ENCODE data around the gene ITPR1. TPM values are rescaled to one million over a fixed set of nuclear protein-coding genes. Genes with fewer than 3 reads are reported as not detected.
A peak's percentile ranks its signal among the peaks of the same experiment; 100 is the strongest.

ITPR1 gene
- total and polyA plus RNA-seq, 5 experiments from 2014 or later = 8.3 to 80.4 (median 10.6) TPM

DNA sequence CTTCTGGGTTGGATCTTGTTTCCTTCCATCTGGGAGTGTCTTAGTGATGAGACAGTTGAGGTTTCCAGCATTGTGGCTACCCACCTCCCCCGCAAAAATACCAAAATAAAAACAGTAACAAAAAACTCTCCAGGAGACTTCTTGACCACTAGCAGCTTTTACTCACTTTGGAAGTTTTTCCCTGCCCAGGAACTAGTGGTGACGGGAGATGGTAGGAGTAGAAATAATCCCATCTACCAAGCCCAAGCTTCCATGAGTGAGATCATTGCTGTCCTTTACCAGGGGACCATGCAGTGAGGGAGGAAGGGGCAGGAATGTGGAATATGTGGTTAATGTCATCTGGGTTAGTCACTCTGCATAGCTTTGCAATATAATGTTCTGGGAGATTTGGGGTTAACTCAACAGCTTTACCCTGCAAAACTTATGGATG lies 187.7 kb downstream of the ITPR1 start:
- ATAC-seq = no peak
- H3K27ac Mint-ChIP-seq = no peak overlapping the region
- no peaks in the 10 kb centered on the region for H3K9me3 Mint-ChIP-seq
- POLR2A ChIA-PET = no interaction called here
- H3K36me3 Mint-ChIP-seq = peaks cover 15 to 93% (median 47%) of the 10 kb centered on the region in 3 donors
- H3K4me1 Mint-ChIP-seq = peaks cover 0 to 6% (median 3%) of the 10 kb centered on the region in 4 donors
- no peak overlapping the region for H3K4me3 Mint-ChIP-seq
- no peaks in the 10 kb centered on the region for H3K27me3 Mint-ChIP-seq
- no peak for DNase-seq

DNA sequence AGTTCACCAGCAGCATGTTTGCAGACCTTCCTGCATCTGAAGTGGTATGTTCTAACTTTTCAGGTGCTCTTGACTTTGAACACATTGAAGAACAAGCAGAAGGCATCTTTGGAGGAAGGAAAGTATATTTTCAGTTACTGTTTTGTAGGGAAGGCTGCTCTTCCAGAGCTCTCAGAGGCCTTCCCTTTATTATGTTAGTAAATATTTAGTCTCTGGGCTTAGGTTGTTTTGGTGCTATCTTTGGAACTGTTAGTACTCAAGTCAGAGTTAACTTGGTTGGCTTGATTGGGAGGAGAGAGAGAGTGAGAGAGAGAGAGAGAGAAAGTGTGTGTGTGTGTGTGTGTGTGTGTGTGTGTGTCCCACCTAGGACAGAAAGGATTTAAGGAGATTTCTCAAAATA lies 188.2 kb downstream of the ITPR1 start:
- peaks cover 0 to 6% (median 3%) of the 10 kb centered on the region in 4 donors for H3K4me1 Mint-ChIP-seq
- H3K4me3 Mint-ChIP-seq = no peak overlapping the region
- peaks cover 19 to 93% (median 51%) of the 10 kb centered on the region in 3 donors for H3K36me3 Mint-ChIP-seq
- peak overlapping the region in 2 of 10 donors; percentile 8 to 12 for H3K27ac Mint-ChIP-seq
- no peaks in the 10 kb centered on the region for H3K9me3 Mint-ChIP-seq
- ATAC-seq = no peak
- no peak for DNase-seq
- POLR2A ChIA-PET = no interaction called here
- H3K27me3 Mint-ChIP-seq = no peaks in the 10 kb centered on the region

DNA sequence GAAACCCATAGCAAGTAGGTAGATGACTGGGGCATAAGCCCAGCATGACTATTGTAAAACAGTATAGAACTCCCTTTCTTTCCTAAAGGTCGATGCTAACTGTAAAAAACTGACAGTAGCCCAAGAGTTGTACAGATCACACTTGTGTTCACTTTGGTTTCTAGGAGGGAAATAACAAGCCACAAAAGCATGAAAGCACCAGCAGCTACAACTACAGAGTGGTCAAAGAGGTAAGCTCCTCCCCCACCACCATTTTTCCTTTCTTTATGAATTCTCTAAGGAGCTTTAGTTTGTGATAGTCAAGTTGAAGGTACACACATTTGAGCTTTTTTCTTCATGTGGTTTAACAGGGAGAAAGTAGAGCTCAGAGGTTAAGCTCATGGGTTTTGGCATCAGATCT lies 191.0 kb downstream of the ITPR1 start:
- ATAC-seq = no peak
- no peaks in the 10 kb centered on the region for H3K27me3 Mint-ChIP-seq
- POLR2A ChIA-PET = no interaction called here
- no peak for DNase-seq
- H3K27ac Mint-ChIP-seq = no peak overlapping the region
- peaks cover 0 to 6% (median 3%) of the 10 kb centered on the region in 9 donors for H3K9me3 Mint-ChIP-seq
- H3K4me3 Mint-ChIP-seq = no peak overlapping the region
- H3K4me1 Mint-ChIP-seq = peaks cover 0 to 6% (median 3%) of the 10 kb centered on the region in 4 donors
- peaks cover 42 to 93% (median 60%) of the 10 kb centered on the region in 3 donors for H3K36me3 Mint-ChIP-seq

DNA sequence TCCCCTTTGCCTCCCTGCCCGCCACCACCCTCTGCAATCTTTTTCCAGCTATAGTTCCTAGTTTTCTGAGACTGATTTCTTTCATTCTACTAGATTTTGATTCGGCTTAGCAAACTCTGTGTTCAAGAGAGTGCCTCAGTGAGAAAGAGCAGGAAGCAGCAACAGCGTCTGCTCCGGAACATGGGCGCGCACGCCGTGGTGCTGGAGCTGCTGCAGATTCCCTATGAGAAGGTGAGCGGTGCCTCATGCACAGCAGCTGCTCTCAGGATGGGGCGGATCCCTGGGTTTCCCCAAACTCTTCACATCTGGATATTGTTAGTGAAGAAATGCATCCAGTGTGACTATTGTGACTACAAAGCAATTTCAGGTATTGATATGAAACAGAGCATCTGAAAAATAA lies 191.8 kb downstream of the ITPR1 start:
- DNase-seq = no peak
- ATAC-seq = no peak
- Mint-ChIP-seq H3K4me3 (no peak overlapping the region), H3K27ac (no peak overlapping the region), H3K4me1 (peaks cover 0 to 6% (median 2%) of the 10 kb centered on the region in 4 donors), H3K27me3 (no peaks in the 10 kb centered on the region), H3K9me3 (peaks cover 0 to 11% (median 6%) of the 10 kb centered on the region in 9 donors), H3K36me3 (peaks cover 49 to 94% (median 68%) of the 10 kb centered on the region in 3 donors)
- POLR2A ChIA-PET = no interaction called here

DNA sequence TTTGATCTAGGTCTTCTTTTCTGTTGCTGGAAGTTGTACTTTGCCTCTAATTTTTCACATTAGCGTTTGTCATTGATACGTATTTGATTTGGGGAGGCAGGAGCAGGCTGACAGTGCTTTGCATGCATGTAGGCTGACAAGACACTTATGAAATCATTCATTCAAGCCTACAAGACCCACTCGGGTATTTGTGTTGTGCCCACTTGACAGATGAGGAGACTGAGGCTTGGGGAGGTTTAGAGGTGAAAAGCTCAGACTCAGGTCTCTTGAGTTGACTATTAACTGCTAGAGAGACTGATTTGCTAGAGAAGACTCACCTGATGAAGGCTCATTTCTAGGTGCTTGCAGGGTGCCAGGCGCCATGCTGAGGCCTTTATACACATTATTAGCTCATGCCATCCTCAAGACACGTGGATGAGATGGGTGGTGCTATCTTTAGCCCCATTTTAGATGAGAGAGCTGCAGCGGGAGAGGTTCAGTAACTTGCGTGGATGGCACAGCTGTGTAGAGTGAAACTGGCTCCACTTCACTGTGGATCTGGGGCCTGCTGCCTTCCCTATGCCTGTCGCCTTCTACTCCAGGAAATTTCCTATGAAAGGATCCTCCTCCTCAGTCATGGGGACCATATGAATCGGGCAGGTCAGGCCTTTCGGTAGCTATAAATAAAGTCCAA lies 192.7 kb downstream of the ITPR1 start:
- Mint-ChIP-seq H3K4me3 (peak overlapping the region in 1 of 10 donors; percentile 39), H3K4me1 (peaks cover 0 to 6% (median 2%) of the 10 kb centered on the region in 4 donors), H3K27me3 (no peaks in the 10 kb centered on the region), H3K27ac (no peak overlapping the region), H3K9me3 (peaks cover 0 to 11% (median 6%) of the 10 kb centered on the region in 9 donors), H3K36me3 (peaks cover 49 to 94% (median 69%) of the 10 kb centered on the region in 3 donors)
- ATAC-seq (no peak), DNase-seq (no peak)
- POLR2A ChIA-PET = no interaction called here

DNA sequence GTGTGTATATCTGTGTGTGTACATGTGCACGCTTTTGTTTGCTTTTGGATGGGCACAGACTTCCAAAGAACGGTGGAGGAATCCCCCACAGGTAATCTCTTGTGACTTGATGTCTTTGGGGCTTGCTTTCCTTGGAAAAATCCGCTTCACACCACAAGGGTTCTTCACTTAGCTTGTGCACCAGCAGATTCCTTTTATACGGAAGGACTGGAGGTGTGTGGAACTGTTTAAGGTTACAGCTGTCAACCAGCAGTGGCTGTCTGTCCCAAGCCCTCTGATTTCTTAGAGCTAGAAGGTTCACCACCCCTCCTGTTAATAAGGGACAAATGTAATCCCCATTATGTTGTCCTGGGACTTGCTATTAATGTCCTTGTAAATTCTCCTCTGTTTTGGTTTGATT lies 193.5 kb downstream of the ITPR1 start:
- Mint-ChIP-seq H3K9me3 (peaks cover 0 to 11% (median 6%) of the 10 kb centered on the region in 9 donors), H3K27ac (no peak overlapping the region), H3K4me3 (no peak overlapping the region), H3K4me1 (peaks cover 0 to 6% (median under 1%) of the 10 kb centered on the region in 4 donors), H3K27me3 (no peaks in the 10 kb centered on the region), H3K36me3 (peaks cover 49 to 94% (median 71%) of the 10 kb centered on the region in 3 donors)
- no peak for ATAC-seq
- DNase-seq = no peak
- POLR2A ChIA-PET = no interaction called here

DNA sequence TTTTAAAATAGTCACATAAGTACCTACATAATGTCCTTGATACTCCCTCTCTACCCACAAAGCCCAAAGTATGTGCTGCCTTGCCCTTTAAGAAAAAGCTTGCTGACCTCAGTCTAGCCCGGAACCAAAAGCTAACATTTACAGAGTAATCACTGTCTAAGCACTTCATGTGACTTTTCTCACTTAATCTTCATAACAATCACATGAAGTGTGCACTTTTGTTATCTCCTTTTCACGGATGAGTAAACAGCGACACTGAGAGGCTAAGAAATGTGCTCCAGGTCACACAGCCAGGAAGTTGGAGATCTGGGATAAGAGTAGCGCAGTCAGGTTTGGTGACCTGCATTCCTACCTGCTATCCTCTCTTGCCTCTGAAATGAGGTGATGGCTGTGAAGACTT lies 194.0 kb downstream of the ITPR1 start:
- Mint-ChIP-seq H3K4me1 (peaks cover 0 to 6% (median under 1%) of the 10 kb centered on the region in 4 donors), H3K4me3 (no peak overlapping the region), H3K27me3 (no peaks in the 10 kb centered on the region), H3K27ac (peak overlapping the region in 1 of 10 donors; percentile 45), H3K36me3 (peaks cover 49 to 95% (median 73%) of the 10 kb centered on the region in 3 donors), H3K9me3 (peaks cover 0 to 11% (median 6%) of the 10 kb centered on the region in 9 donors)
- ATAC-seq (no peak), DNase-seq (no peak)
- POLR2A ChIA-PET = no interaction called here

DNA sequence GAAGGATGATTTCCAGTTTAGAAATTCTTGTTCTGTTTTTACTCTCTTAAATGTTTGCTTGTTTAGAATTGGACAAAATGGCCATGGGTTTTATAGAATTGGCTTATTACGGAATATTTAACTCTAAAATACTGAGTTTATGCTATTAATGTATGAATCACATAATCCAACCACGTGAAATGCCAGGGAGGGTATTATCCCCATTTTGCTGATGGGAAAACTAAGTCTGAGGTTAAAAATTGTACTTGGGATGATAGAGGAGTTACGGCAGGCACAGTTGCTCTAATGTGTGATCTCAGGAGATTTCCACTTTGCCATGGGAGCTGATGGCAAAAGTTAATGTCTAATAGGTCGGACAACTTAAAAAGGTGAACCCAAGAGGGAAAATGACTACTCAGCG lies 194.4 kb downstream of the ITPR1 start:
- POLR2A ChIA-PET = no interaction called here
- no peaks in the 10 kb centered on the region for H3K27me3 Mint-ChIP-seq
- peaks cover 46 to 95% (median 72%) of the 10 kb centered on the region in 3 donors for H3K36me3 Mint-ChIP-seq
- H3K9me3 Mint-ChIP-seq = peaks cover 0 to 11% (median 6%) of the 10 kb centered on the region in 9 donors
- ATAC-seq (no peak), DNase-seq (no peak)
- peaks cover 0 to 6% (median under 1%) of the 10 kb centered on the region in 4 donors for H3K4me1 Mint-ChIP-seq
- no peak overlapping the region for H3K4me3 Mint-ChIP-seq
- no peak overlapping the region for H3K27ac Mint-ChIP-seq

DNA sequence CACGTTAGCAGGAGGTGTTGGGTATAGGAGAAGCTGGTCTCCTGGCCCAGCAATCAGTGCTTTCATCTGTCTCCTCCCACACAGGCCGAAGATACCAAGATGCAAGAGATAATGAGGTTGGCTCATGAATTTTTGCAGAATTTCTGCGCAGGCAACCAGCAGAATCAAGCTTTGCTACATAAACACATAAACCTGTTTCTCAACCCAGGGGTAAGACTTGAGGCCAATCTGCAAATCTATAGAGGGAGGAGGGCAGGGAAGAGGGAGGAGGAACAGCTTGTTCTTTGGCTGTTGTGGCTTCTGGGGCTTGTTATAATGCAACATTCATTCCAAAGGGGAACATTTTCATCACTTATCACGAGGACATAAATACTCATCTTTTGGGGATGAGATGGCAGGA lies 195.3 kb downstream of the ITPR1 start:
- H3K9me3 Mint-ChIP-seq = peaks cover 0 to 11% (median 6%) of the 10 kb centered on the region in 9 donors
- H3K27ac Mint-ChIP-seq = peak overlapping the region in 2 of 10 donors; percentile 34 to 87
- peaks cover 44 to 94% (median 68%) of the 10 kb centered on the region in 3 donors for H3K36me3 Mint-ChIP-seq
- no peaks in the 10 kb centered on the region for H3K27me3 Mint-ChIP-seq
- DNase-seq (no peak), ATAC-seq (no peak)
- H3K4me3 Mint-ChIP-seq = no peak overlapping the region
- POLR2A ChIA-PET = no interaction called here
- H3K4me1 Mint-ChIP-seq = peaks cover 0 to 6% (median under 1%) of the 10 kb centered on the region in 4 donors

DNA sequence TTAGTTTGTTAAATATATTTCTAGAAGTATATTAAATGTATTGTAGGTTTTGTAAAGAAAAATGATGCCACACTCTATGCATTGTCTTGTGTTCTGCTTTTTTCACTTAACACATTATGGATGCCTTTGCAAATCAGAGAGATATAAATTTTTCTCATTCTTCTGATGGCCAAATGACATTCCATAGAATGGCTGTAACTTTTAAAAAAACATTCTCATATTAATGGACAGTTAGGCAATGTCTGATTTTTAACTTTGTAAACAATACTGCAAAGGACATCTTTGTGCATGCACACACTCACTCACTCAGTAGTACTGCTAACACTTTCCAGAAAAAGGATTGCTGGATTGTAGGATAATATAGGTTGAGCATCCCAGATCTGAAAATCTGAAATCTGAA lies 195.9 kb downstream of the ITPR1 start:
- Mint-ChIP-seq H3K4me3 (no peak overlapping the region), H3K4me1 (peaks cover 0 to 2% (median under 1%) of the 10 kb centered on the region in 4 donors), H3K27ac (no peak overlapping the region), H3K9me3 (peaks cover 0 to 11% (median 6%) of the 10 kb centered on the region in 9 donors), H3K27me3 (no peaks in the 10 kb centered on the region), H3K36me3 (peaks cover 44 to 94% (median 67%) of the 10 kb centered on the region in 3 donors)
- DNase-seq = no peak
- no peak for ATAC-seq
- POLR2A ChIA-PET = no interaction called here

DNA sequence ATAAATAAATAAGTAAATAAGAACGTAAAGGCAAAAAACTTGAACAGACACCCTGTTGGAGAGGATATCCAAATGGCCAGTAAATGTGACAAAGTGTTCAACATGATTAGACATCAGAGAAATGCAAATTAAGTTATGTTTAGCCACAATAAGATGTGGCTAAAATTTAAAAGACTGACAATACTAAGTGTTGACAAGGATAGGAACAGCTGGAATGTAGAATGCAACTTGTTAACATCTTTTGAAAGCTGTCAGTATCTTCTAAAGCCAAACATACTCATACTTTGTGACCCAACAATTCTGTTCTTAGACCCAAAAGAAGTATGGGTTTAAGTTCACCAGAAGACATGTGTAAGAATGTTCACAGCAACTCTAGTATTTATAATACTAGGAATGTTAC lies 197.1 kb downstream of the ITPR1 start:
- no peak overlapping the region for H3K4me3 Mint-ChIP-seq
- H3K4me1 Mint-ChIP-seq = no peaks in the 10 kb centered on the region
- H3K9me3 Mint-ChIP-seq = peaks cover 0 to 11% (median 6%) of the 10 kb centered on the region in 9 donors
- no peak overlapping the region for H3K27ac Mint-ChIP-seq
- POLR2A ChIA-PET = no interaction called here
- no peaks in the 10 kb centered on the region for H3K27me3 Mint-ChIP-seq
- DNase-seq = no peak
- peaks cover 41 to 91% (median 62%) of the 10 kb centered on the region in 3 donors for H3K36me3 Mint-ChIP-seq
- no peak for ATAC-seq

DNA sequence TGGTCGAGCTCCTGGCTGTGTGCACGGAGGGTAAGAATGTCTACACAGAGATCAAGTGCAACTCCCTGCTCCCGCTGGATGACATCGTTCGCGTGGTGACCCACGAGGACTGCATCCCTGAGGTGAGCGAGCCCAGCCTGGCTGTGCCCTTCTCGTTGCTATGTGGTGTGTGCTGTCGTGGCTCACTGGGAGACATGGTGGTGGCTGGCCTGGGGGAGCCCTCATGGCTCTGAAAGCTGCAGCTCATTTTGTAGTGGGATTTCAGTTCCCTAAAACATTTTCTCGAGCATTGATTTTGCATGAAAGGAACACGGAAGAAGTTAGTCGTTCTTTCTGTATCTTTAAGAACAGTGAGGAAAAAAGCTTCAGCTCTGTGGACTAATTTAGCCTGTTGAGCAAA lies 200.5 kb downstream of the ITPR1 start:
- ATAC-seq = no peak
- DNase-seq = no peak
- H3K9me3 Mint-ChIP-seq = peaks cover 0 to 6% (median 3%) of the 10 kb centered on the region in 9 donors
- peaks cover 13 to 90% (median 36%) of the 10 kb centered on the region in 3 donors for H3K36me3 Mint-ChIP-seq
- no peak overlapping the region for H3K4me3 Mint-ChIP-seq
- no peaks in the 10 kb centered on the region for H3K27me3 Mint-ChIP-seq
- no peak overlapping the region for H3K27ac Mint-ChIP-seq
- no peaks in the 10 kb centered on the region for H3K4me1 Mint-ChIP-seq
- POLR2A ChIA-PET = no interaction called here

DNA sequence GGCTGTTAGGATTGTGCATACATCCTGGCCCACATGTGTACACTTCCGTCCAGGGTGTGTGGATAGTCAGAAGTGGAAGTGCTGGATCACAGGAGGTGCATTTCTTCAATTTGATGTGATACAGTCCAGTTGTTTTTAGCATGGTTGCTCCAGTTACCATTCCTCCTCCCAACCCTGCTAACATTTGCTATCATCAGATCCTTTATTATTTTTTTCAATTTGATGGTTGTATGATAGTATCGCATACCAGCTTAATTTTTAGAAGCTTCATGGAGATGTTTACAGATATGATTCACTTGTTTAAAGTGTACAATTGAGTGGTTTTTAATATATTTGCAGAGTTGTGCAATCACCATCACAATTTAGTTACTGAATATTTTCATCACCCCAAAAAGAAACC lies 202.7 kb downstream of the ITPR1 start:
- ATAC-seq (no peak), DNase-seq (no peak)
- no peaks in the 10 kb centered on the region for H3K9me3 Mint-ChIP-seq
- H3K4me3 Mint-ChIP-seq = no peak overlapping the region
- POLR2A ChIA-PET = no interaction called here
- no peaks in the 10 kb centered on the region for H3K4me1 Mint-ChIP-seq
- H3K27ac Mint-ChIP-seq = no peak overlapping the region
- H3K36me3 Mint-ChIP-seq = peaks cover 4 to 91% (median 34%) of the 10 kb centered on the region in 3 donors
- no peaks in the 10 kb centered on the region for H3K27me3 Mint-ChIP-seq

All from naive thymus-derived CD8-positive, alpha-beta T cell (primary cell).